Keratinocyte (primary cell): ENCODE results near the gene RNF183.

Source experiments
- EZH2 ChIP-seq: IDR thresholded peaks from one replicate; pipeline ENCODE4 v1.6.1; 2012; ENCODE audit warnings: inconsistent platforms, mild to moderate bottlenecking, low read length, moderate library complexity
- TF ChIP-seq, protein P1 (sequence below), 3 experiments: IDR thresholded peaks in 1 of 3; conservative IDR thresholded peaks in 1 of 3; optimal IDR thresholded peaks in 1 of 3; 2 replicates in 2 of 3; 3 replicates in 1 of 3; pipeline versions ENCODE3 to v1.5.1; 2011; ENCODE audit warnings: low read length in 3 of 3, mild to moderate bottlenecking in 3 of 3, moderate library complexity in 2 of 3, control low read depth in 1 of 3, inconsistent platforms in 1 of 3; ENCODE audit not compliant: insufficient read depth in 2 of 3; ENCODE audit errors: extremely low read depth in 1 of 3

DNA sequence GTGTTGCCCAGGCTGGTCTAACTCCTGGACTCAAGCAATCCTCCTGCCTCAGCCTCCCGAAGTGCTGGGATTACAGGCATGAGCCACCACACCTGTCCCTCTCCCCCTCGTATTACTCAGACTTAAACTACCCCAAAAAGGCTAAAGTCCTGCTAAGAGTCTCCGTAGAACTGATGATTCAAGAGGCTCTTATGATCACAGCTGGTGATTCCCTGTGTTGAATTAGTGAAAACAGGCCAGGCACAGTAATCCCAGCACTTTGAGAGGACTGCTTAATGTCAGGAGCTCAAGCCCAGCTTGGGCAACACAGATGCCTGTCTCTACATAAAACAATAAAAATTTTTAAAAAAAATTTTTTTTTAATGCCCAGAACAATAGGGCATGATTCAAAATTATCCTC is 37.0 kb downstream of the RNF183 start:
- TF ChIP-seq, protein P1, sequence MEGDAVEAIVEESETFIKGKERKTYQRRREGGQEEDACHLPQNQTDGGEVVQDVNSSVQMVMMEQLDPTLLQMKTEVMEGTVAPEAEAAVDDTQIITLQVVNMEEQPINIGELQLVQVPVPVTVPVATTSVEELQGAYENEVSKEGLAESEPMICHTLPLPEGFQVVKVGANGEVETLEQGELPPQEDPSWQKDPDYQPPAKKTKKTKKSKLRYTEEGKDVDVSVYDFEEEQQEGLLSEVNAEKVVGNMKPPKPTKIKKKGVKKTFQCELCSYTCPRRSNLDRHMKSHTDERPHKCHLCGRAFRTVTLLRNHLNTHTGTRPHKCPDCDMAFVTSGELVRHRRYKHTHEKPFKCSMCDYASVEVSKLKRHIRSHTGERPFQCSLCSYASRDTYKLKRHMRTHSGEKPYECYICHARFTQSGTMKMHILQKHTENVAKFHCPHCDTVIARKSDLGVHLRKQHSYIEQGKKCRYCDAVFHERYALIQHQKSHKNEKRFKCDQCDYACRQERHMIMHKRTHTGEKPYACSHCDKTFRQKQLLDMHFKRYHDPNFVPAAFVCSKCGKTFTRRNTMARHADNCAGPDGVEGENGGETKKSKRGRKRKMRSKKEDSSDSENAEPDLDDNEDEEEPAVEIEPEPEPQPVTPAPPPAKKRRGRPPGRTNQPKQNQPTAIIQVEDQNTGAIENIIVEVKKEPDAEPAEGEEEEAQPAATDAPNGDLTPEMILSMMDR (optimal IDR thresholded peaks at IDR 0.05 in 1 of 3, IDR thresholded peaks at IDR 0.05 in 1 of 3, conservative IDR thresholded peaks at IDR 0.05 in 1 of 3; ENCODE audit: extremely low read depth in 1 of 3, insufficient read depth in 2 of 3, low read length in 3 of 3) = no peak
- TF ChIP-seq EZH2 = no peak
